Stimulated activated CD4-positive, alpha-beta T cell treated with anti-CD3 and anti-CD28 coated beads, Interleukin-12 subunit alpha, Interleukin-12 subunit beta, amount 100 ng/mL, for 4 hours (primary cell): ENCODE results near the gene CD79A.

Experiments used
- DNase-seq: peaks from one replicate; pipeline ENCODE4 v3.0.0-alpha.2; 2020

CD79A gene

DNA sequence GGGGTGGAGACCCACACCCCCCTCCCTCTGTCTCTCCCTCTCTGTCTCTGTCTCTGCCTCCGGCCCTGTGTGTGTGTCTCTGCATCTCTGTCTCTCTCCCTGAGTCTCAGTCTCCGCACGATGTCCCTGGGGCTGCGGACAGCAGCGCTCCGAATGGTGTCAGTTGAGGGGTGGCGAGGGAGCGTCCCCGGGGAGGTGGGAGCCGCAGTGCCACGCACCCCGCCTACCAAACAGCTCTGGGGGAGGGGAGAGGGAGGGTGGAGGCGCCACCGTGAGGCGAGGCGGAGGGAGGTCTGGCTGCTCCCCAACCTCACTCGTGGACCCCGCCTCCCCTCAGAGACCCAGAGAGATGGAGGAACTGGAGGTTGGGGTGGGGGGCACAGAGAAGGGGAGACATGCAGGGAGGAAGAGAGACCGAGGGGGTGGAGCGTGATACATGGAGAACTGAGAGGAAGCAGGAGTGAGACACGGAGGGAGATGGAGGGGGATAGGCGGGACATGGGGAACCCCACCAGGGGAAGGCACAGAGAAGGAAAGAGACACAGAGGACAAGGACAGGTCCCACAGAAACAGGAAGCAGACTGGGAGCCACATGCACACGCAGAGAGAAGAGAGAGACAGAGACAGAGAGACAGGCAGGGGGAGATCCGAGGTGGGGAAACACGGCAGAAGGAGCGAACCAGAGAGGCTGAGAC, 44.0 kb downstream of the CD79A start:
- DNase-seq = no peak

DNA sequence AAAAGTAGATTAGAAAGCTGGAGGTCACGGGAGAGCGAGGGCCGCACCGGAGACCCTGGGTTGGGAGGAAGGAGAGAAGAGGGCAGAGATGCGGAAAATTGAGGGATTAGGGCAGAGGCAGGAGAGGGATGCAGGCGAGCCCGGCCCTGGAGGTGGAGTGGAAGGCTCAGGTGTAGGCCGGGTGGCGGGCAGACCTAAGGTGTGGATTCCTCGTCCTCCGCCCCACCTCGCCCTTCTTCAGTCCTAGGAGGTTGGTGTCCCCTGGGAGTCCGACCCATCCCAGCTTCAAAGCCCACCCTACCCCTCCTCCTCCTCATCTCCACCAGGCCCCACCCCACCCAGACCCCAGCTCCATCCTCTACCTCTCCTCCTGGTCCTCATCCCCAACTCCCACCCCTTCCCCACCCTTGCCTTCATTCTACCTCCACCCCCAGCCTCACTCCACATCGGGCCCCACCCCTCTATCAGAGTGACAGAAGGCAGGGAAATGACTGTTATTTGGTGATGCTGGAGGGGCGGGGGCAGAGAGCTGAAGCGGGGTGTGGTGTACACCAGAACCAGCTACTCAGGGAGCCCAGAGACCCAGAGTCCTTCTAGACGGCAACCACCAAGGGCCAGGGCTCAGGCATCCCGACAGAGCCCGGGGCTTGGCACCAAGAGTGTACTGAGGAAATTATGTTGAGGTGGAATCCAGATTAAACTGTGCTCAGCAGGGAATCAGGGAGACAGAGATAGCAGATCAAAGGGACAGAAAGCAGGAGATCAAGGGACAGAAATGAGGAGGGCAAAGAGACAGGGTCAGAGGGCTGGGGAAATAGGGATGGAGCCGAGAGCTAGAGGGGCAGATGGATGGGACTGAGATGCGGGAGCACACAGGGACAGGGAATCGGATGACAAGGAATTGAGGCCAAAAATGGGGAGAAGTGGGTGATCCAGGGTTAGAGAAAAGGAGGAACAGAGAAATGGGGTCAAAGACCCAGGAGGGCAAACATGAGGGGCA, 44.8 kb downstream of the CD79A start:
- DNase-seq = no peak

DNA sequence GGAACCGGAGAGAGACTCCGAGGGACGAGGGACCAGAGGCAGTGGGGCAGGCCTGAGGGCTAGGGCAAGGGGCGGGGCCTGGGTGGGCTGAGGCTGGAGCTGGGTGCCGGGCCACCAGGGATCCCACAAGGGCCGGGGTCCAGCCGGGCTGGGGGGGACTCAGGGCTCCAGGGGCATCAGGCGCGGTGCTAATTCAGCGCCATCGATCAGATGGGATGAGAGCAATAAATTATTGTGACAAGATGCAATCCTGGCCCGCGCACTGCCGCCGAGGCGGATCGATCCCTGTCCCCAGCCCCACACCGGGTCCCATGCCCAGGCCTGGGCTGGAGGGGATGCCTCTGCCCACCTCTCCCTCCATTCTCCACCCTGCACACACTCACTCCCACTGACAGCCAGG, 45.5 kb downstream of the CD79A start:
- no peak for DNase-seq

DNA sequence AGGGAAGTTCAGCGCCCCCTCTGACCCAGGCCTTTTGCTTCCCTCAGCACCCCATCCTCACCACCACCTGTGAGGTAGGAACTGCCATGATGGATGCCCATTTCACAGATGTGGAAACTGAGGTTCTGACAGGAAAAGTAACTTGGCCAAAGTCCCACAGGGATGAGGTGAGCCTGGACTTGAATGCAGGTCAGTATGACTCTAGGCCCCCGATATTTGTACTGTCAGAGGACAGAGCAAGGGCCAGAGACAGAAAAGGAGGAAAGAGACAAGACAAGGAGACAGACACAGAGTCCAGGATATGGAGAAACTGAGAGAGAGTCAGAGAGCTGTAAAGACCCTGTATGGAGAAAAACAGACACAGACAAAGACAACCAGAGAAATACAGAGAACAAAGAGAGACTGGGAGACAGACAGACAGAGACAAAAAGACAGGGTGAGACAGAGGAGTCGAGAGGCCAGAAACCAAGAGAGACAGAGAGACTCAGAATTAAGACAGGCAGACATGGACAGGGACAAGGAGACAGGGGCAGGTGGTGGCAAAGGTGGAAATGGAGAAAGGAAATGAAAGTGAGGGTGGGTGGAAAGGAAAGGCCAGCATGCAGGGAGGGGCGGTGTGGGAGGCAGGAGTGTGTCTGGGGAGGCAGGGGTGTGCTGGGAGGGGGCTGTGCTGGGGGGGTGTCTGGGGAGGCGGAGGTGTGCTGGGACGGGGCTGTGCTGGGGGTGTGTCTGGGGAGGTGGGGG, 46.1 kb downstream of the CD79A start:
- no peak for DNase-seq

DNA sequence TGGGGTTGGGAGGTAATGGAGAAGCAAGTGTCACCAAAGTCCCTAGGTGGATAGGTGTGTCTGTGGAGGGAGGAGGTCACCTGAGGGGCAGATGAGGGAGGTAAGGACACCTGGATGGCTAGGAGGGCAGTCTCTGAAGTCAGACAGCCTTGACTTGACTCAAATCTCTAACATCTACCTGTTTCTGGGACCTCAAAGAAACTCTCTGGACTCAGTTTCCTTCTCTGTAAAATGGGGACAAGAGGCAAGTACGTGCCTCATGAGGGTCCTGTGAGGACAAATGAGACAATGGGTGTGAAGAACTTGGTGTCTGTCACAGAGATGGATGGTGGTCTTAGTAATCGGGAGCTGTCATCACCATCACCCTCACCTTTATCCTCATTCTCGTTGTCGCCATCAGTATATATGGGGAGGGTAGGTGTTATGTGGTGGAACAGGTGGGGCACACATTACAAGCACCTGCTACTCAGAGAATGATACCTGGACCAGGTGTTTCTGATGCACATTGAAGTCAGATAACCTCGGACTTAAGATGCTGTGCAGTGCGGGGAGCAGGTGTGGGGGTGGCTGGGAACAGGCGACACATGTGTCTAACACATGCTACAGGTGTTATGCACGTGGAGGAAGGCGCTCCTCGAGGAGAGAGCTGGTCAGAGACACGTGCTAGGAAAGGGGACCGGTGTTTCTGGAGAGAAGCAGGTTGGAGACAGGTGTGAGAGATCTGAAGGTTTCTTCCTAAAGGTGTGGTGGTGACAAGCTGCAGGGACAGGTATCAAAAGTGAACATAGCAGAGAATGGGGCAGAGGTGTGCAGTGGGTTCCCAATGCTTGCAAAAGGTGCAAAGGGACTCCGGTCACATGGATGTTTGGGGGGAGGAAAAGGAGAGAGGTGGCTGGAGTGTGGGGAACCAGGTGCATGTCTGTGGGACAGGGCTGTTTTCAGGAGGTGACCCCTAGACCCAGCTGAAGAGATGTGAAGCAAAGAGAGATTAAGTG, 47.4 kb downstream of the CD79A start:
- DNase-seq = no peak

DNA sequence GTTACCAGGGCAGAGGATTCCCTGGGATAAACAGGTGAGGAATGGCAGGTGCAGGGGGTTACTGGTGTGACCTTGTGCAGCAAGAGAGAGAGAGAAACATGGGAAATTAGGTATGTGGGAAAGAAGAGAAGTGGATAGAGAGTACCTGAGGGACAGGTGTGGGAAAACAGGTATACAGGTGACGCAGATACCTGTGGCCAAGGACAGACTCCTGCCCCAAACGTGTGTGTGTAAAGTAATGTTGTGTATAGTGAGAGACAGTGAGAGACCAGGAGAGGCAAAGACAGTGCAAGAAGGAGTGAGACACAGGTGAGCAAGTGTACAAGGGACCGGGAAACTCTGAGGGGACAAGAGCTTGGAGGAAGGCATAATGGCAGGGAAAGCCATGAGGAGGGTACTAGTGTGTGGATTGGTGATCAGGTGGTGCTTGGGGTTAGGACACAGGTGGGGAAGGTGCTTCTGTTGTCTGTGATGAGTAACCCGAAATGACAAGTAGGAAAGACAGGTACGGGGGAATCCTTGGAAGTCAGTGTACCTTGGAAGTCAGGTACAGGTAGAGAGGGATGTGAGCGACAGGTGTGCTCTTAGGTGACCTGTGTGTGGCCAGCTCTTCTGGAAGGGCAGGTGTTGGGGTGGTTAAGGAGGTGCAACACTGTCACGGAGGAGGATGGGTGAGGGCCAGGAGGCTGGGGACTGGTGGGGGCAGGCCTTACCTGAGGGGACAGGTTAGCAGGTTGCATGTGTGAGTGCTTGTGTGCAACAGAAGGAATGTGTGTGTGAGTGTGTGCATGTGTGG, 48.3 kb downstream of the CD79A start:
- DNase-seq = no peak

DNA sequence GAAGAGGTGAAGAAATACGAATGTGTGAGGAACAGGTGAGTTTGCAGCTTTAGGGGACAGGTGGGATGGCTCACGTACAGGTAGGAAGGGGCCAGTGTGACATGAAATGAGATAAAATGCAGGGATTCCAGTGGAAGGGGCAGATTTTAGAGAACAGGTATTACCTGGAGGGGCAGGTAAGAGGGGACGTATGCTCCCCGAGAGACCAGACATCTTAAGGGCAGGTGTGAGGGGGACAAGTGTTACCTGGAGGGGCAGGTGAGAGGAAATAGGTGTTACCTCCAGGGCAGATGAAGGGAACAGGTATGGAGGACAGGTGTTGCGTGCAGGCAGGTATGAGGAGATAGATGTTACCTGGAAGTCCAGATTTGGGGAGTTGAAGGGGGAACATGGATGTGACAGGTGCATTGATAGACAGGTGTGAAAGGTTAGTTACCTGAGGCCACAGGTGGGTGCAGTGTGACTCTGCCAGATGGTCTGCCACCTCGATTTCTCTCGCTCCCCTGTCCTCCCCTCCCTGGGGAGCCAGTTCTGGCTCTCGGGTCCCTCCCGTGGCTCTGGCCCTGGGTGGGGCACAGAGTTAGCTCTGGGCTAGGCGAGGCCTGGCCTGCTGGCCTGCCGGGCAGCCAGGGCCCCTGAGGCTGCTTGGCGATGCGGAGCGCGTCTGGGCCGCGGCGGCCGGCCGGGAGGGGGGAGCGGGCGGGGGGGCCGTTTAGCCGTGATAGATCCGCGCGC, 49.1 kb downstream of the CD79A start:
- DNase-seq = no peak

DNA sequence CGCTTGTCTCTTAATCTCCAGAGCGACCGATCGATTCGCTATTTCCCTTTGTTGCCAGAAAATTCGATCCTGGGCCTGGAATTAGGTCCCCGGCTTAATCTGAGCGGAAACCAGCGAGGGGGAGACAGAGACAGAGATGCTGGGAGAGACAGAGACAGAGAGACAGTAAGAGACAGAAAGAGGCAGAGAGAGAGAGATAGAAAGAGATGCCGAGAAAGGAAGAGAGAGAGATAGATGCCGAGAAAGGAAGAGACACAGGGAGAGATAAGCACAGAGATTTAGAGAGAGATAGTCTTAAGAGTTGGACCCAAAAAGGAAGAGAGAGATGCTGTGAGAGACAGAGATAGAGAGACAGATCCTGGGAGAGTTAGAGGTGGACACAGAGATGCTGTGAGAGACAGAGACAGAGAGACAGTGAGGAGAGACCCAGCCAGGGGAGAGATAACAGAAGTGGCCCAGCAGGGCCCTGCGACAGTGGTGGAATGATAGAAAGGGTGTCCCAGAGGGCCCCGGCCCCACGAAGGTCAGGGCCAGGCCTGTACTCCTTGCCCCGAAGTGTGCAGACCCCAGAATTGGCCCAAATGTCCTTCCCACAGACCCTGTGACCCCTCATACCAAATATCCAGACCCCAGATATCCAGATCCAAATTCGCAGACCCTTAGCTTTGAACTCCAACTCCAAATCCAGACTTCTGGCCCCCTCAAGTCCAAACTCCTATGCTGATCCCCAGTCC, 49.9 kb downstream of the CD79A start:
- DNase-seq = no peak

DNA sequence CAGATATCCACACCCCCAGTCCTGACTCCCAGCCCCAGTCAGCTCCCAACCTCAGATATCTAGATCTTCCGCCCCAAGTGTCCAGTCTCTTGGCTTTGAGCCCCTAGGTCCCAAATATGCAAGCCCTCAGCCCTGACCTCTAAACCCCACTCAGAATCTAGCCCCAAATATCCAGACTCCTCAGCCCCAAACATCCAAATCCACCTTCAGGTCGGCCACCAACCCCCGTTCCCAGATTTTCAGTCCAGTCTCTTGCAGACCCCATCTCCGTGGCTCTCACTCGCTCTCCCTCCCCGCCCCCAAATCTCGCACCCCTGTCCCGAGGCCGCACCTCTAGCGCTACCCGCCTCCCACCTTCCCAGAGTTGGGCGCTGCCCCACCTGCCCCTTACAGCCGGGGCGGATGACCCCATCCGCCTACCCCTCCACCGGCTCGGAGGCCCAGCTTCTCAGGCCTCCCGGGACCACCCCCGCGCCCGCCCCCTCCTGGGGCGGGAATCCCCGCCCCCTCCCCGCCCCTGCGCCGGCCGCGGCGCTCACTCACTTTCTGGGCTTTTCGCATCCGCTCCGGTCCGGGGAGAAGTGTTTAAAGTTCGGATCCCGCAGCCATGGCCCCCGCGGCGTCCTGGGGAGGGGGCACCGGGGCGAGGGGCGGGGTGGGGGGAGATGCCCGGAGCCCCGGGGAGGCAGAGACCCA, 50.6 kb downstream of the CD79A start:
- DNase-seq = no peak

DNA sequence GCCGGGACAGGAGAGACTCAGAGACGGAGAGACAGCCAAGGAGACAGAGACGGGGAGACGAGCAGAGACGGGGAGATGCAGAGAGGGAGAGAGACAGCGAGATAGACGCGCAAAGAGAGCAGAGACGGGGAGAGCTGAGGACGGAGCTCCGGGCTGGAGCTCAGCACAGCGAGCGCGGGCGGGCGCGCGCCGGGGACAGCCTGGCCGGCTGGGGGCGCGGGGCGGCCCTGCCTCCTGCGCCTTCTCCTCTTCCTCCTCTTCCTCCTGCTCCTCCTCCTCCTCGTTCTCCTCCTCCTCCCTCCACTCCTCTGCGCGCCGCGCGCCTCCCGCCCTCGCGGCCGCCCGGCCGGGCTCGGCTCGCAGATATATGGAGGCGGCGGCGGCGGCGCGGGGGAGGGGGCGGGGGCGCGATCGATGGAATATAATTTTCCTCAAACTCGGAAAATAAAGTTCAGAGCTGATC, 51.2 kb downstream of the CD79A start, which contains the start of gene ERFL:
Gene ERFL (minus strand): TSS at position 229 of the 463 bp plus-strand sequence. CDS start 15,530 bp downstream, outside the sequence.
- DNase-seq = no peak

DNA sequence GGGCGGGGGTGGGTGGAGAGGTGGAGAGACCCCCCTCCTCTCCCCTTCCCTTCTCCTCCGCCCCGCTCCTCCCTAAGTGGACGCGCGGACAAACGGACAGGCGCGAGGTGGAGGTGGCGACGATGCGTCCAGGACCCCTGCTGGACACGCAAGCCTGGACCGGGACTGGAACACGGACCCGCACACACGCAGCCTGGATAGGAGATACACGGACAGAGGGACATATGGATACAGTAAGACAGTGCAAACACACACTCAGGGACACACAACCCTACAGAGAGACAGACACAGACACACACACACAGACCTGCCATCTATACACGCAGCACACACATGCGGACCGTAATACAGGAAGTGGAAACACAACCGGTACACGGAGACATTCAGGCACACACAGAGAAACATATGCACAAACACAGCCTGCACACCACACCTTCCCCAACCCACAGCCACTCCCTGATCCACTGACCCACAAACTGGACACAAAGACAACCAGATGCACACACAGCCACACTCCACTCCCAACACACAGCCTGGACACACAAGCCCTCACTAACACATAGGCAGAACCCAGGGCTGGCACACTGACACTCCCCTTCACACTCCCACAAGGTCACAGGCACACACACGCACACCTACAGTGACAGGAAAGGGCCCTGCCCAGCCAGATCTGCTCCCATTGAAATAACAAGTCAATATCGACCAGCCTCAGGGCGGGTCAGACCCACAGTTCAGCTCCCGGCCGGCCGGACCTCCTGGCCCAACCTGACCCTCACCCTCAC, 51.9 kb downstream of the CD79A start:
- no peak for DNase-seq

DNA sequence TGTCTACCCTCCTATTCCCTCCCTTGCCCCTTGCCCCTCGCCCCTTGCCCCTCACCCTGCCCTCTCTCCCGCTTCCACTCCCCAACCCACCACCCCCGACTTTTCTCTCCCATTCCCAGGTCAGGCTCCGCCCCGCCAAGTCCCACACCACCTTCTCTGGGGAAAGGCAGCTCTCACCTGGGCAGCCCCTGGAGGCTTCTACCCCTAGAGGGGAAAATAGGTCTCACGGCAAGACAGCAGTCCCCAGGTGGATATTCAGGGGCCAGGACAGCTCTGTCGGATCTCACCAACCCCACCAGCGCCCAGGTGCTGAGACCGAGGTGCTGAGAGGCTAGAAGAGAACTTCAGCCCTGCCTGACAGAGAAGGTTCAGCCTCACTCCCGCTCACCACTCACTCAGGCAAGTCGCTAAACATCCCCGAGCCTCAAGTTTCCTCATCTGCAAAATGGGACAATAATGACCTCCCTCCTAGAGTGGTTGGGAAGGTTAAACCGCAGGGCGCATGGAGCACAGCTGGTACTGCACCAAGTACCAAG, 52.5 kb downstream of the CD79A start:
- no peak for DNase-seq

DNA sequence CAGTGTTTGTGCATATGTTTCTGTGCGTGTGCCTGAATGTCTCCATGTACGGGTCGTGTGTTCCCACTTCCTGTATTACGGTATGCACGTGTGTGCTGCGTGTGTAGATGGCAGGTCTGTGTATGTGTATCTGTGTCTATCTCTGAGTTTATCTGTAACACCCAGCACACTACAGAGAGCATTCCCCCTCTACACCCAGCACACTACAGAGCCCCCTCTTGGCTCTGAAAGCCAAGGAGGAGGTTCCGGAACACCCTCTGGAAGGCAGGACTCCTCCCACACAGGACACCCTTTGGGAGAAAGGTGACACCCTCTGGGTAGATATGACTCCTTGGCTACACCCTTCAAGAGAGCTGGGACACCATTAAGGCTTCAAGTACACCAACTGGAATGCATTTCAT, 53.2 kb downstream of the CD79A start:
- DNase-seq = no peak
